Stomach (tissue), 4 donors: ENCODE results near the gene LRMDA.

ENCODE experiments used
- CTCF ChIP-seq, 7 experiments: fragments of 450-650 bp in 4 of 7; fragments of 200-600 bp in 3 of 7; sonication (generic) in 3 of 7; IDR thresholded peaks; one replicate each; pipeline ENCODE4 v1.5.1; 2016 to 2019; ENCODE audit warnings: antibody characterized with exemption in 7 of 7, control low read depth in 2 of 7, mild to moderate bottlenecking in 1 of 7
- POLR2A ChIP-seq, 4 donors: fragments of 450-650 bp; IDR thresholded peaks; one replicate each; pipeline ENCODE4 v1.6.1; 2016; ENCODE audit warnings: antibody characterized with exemption in 4 of 4, control low read depth in 2 of 4, mild to moderate bottlenecking in 1 of 4, moderate library complexity in 1 of 4

GRCh38 chr10:76017733-76018433 lies 586.5 kb downstream of the LRMDA start:
- no peak for TF ChIP-seq CTCF (IDR thresholded peaks at IDR 0.05)
- TF ChIP-seq POLR2A (IDR thresholded peaks at IDR 0.05), result no peak
